Sigmoid colon (tissue), 7 donors: ENCODE measurements around the gene GPR151. TPM values are rescaled to one million over a fixed set of nuclear protein-coding genes. Genes with fewer than 3 reads are reported as not detected.

Experiments used
- DNase-seq: peaks from one replicate; pipeline ENCODE4 v3.0.0-alpha.2; 2019
- H3K27ac ChIP-seq, 4 donors: fragments of 200-600 bp; sonication (generic); one replicate each; pipeline ENCODE4 v1.5.1; 2016 to 2019; ENCODE audit warnings: mild to moderate bottlenecking in 1 of 4
- H3K27me3 ChIP-seq, 3 donors: fragments of 200-600 bp; sonication (generic); one replicate each; pipeline ENCODE4 v1.5.1; 2019; ENCODE audit warnings: mild to moderate bottlenecking in 1 of 3
- H3K36me3 ChIP-seq, 4 donors: fragments of 200-600 bp; sonication (generic); one replicate each; pipeline ENCODE4 v1.5.1; 2016 to 2019
- H3K4me1 ChIP-seq, 4 donors: fragments of 200-600 bp; sonication (generic); one replicate each; pipeline ENCODE4 v1.5.1; 2017 to 2019
- H3K4me3 ChIP-seq, 4 donors: fragments of 200-600 bp; sonication (generic); one replicate each; pipeline ENCODE4 v1.5.1; 2017 to 2019; ENCODE audit warnings: mild to moderate bottlenecking in 2 of 4, moderate library complexity in 1 of 4
- H3K9me3 ChIP-seq, 4 donors: fragments of 200-600 bp in 3 of 4; sonication (generic) in 3 of 4; one replicate each; pipeline versions ENCODE4 v1.5.1 to v1.6.1; 2013 to 2019
- CTCF ChIP-seq, 4 experiments: fragments of 450-650 bp in 3 of 4; fragments of 200-600 bp in 1 of 4; IDR thresholded peaks; one replicate each; pipeline ENCODE4 v1.5.1; 2016 to 2019; ENCODE audit warnings: antibody characterized with exemption in 4 of 4, mild to moderate bottlenecking in 3 of 4, moderate library complexity in 2 of 4
- EP300 ChIP-seq, 4 donors: sonication (generic); formaldehyde crosslinking; IDR thresholded peaks; one replicate each; pipeline ENCODE4 v1.6.1; 2017; ENCODE audit warnings: antibody characterized with exemption in 4 of 4
- POLR2A ChIP-seq, 2 donors: fragments of 450-650 bp; IDR thresholded peaks; one replicate each; pipeline ENCODE4 v1.6.1; 2016; ENCODE audit warnings: antibody characterized with exemption in 2 of 2, mild to moderate bottlenecking in 2 of 2, moderate library complexity in 2 of 2
- POLR2AphosphoS5 ChIP-seq, 4 donors: sonication (generic); formaldehyde crosslinking; IDR thresholded peaks; one replicate each; pipeline ENCODE4 v1.6.1; 2017; ENCODE audit warnings: antibody characterized with exemption in 4 of 4
- WGBS, 2 donors: extraction: QIAGEN DNeasy Blood & Tissue Kit; methylation state at CpG; one replicate each; pipeline ENCODE4 v1.1.7; 2013; 5-methylcytosine and 5-hydroxymethylcytosine counted together
- intact Hi-C: fragments of 100-400 bp; cut with DNase I; formaldehyde crosslinking; loops from one replicate; pipeline ENCODE4 v1.15.1; 2023
- polyA plus RNA-seq, 3 donors: library from polyadenylated mRNA; stranded (reverse); fragments of 200-250 nt; gene quantifications; one replicate each; pipeline ENCODE4 v1.2.3, GENCODE V29; 2013
- total RNA-seq, 4 donors: library from RNA; depleted of rRNA; stranded (reverse); fragments of >200 nt; gene quantifications; one replicate each; pipeline ENCODE4 v1.1.0, GENCODE V29; 2016
- donor health status: healthy with polysubstance abuse.
- donor health status: Bipolar disorder and iron deficiency.
- donor health status: healthy.

Gene GPR151
- total and polyA plus RNA-seq, 7 donors, result not detected

- H3K4me3 ChIP-seq, result no peak overlapping the region
- no peak overlapping the region for H3K27ac ChIP-seq
- H3K27me3 ChIP-seq, result no peaks in the 10 kb centered on the region
- no peaks in the 10 kb centered on the region for H3K36me3 ChIP-seq
- intact Hi-C loops, result no loop called here
- DNase-seq, result no peak
- no peak for TF ChIP-seq POLR2A (IDR thresholded peaks at IDR 0.05)
- TF ChIP-seq POLR2AphosphoS5 (IDR thresholded peaks at IDR 0.05), result no peak
- H3K4me1 ChIP-seq, result no peaks in the 10 kb centered on the region
- H3K9me3 ChIP-seq, result no peaks in the 10 kb centered on the region
Observed at GRCh38 chr5:146544232-146544631, 28.2 kb upstream of the GPR151 start.

GRCh38 chr5:146541958-146542849, 26.2 kb upstream of the GPR151 start:
- intact Hi-C loops, result loop anchor here (2.0 kb wide), 1 partner anchor 423 kb away; no protein-coding TSS in a partner anchor
- H3K4me3 ChIP-seq, result no peak overlapping the region
- no peak overlapping the region for H3K27ac ChIP-seq
- no peaks in the 10 kb centered on the region for H3K36me3 ChIP-seq
- H3K27me3 ChIP-seq, result no peaks in the 10 kb centered on the region
- H3K9me3 ChIP-seq, result no peaks in the 10 kb centered on the region
- H3K4me1 ChIP-seq, result no peaks in the 10 kb centered on the region
- TF ChIP-seq CTCF (IDR thresholded peaks at IDR 0.05) (peak; percentile 40 to 87 (median 72)), POLR2A (IDR thresholded peaks at IDR 0.05) (no peak)
- WGBS, 2 donors, result 17 to 34% methylated on average over 16 of the region's 16 CpGs
- DNase-seq, result peak; percentile 77

GRCh38 chr5:146540414-146540813, 24.4 kb upstream of the GPR151 start:
- no peak for DNase-seq

GRCh38 chr5:146539973-146540372, 24.0 kb upstream of the GPR151 start:
- TF ChIP-seq CTCF (IDR thresholded peaks at IDR 0.05) (no peak), POLR2A (IDR thresholded peaks at IDR 0.05) (no peak), EP300 (IDR thresholded peaks at IDR 0.05) (no peak), POLR2AphosphoS5 (IDR thresholded peaks at IDR 0.05) (no peak)
- no peaks in the 10 kb centered on the region for H3K36me3 ChIP-seq
- H3K27me3 ChIP-seq, result no peaks in the 10 kb centered on the region
- no peaks in the 10 kb centered on the region for H3K9me3 ChIP-seq
- no peak overlapping the region for H3K4me3 ChIP-seq
- whole genome bisulfite sequencing, 2 donors, result 91 to 95% methylated on average over 4 of the region's 4 CpGs
- H3K27ac ChIP-seq, result no peak overlapping the region
- H3K4me1 ChIP-seq, result no peaks in the 10 kb centered on the region
- no peak for DNase-seq
- intact Hi-C loops, result no loop called here

More at GRCh38 chr5:146540414-146540813, 24.4 kb upstream of the GPR151 start:
- H3K4me1 ChIP-seq, result no peaks in the 10 kb centered on the region
- H3K4me3 ChIP-seq, result no peak overlapping the region
- no peak overlapping the region for H3K27ac ChIP-seq
- H3K27me3 ChIP-seq, result no peaks in the 10 kb centered on the region
- H3K9me3 ChIP-seq, result no peaks in the 10 kb centered on the region
- WGBS, 2 donors, result 83 to 84% methylated on average over 2 of the region's 2 CpGs
- intact Hi-C loops, result no loop called here
- no peaks in the 10 kb centered on the region for H3K36me3 ChIP-seq
- no peak for TF ChIP-seq POLR2AphosphoS5 (IDR thresholded peaks at IDR 0.05)
- TF ChIP-seq POLR2A (IDR thresholded peaks at IDR 0.05), result no peak
- TF ChIP-seq CTCF (IDR thresholded peaks at IDR 0.05), result no peak
- no peak for TF ChIP-seq EP300 (IDR thresholded peaks at IDR 0.05)

GRCh38 chr5:146538432-146538831, 22.4 kb upstream of the GPR151 start:
- intact Hi-C loops, result no loop called here
- TF ChIP-seq EP300 (IDR thresholded peaks at IDR 0.05) (no peak), POLR2AphosphoS5 (IDR thresholded peaks at IDR 0.05) (no peak), CTCF (IDR thresholded peaks at IDR 0.05) (no peak), POLR2A (IDR thresholded peaks at IDR 0.05) (no peak)
- H3K9me3 ChIP-seq, result no peaks in the 10 kb centered on the region
- no peaks in the 10 kb centered on the region for H3K4me1 ChIP-seq
- H3K36me3 ChIP-seq, result no peaks in the 10 kb centered on the region
- H3K4me3 ChIP-seq, result no peak overlapping the region
- no peak for DNase-seq
- WGBS, 2 donors, result 88 to 91% methylated on average over 3 of the region's 3 CpGs
- H3K27ac ChIP-seq, result no peak overlapping the region
- no peaks in the 10 kb centered on the region for H3K27me3 ChIP-seq
